HT-29 (cell line): ENCODE results near the gene HBG2. TPM values are rescaled to one million over a fixed set of nuclear protein-coding genes. Genes with fewer than 3 reads are reported as not detected.
"Not testable (repeated sequence)": the region's sequence is repeated elsewhere in the genome, so short reads cannot be mapped to it uniquely, and the experiment has no call there.

Experiments
- DNase-seq: peaks from one replicate; pipeline ENCODE4 v3.0.0-alpha.2; 2015; ENCODE audit warnings: low spot score
- total RNA-seq: library from RNA; depleted of rRNA; stranded (reverse); fragments of >200 nt; shearing (Covaris generic); gene quantifications from 2 replicates; pipeline ENCODE4 v1.2.3, GENCODE V29; 2014; rRNA removed

Gene HBG2
- not detected in 2 replicates for total RNA-seq

- not testable (repeated sequence) for DNase-seq
These were observed at the start of gene HBG2 for GRCh38 chr11:5254646-5255413. HBG2 (minus strand) TSS chr11:5254781; CDS start chr11:5254728, 53 bp downstream.

GRCh38 chr11:5304046-5304445, 49.5 kb upstream of the HBG2 start:
- DNase-seq: no peak

- DNase-seq: no peak
These were observed 49.0 kb upstream of the HBG2 start for GRCh38 chr11:5303626-5304025.

- DNase-seq: no peak
These were observed 47.3 kb upstream of the HBG2 start, which contains the start of gene OR51B4 for GRCh38 chr11:5301846-5302245. OR51B4 (minus strand) TSS chr11:5301946; CDS start chr11:5301946, 0 bp downstream.

- no peak for DNase-seq
These were observed 45.7 kb upstream of the HBG2 start for GRCh38 chr11:5300251-5300650.

GRCh38 chr11:5298451-5298850, 43.9 kb upstream of the HBG2 start:
- DNase-seq: no peak

- DNase-seq: no peak
These were observed 43.2 kb upstream of the HBG2 start for GRCh38 chr11:5297721-5298323.

GRCh38 chr11:5294342-5294995, 39.9 kb upstream of the HBG2 start:
- not testable (repeated sequence) for DNase-seq

- DNase-seq: no peak
These were observed 38.4 kb upstream of the HBG2 start for GRCh38 chr11:5293028-5293427.

GRCh38 chr11:5291207-5291838, 36.7 kb upstream of the HBG2 start:
- peak; percentile 53 for DNase-seq

GRCh38 chr11:5290106-5290505, 35.5 kb upstream of the HBG2 start:
- no peak for DNase-seq

- no peak for DNase-seq
These were observed 35.1 kb upstream of the HBG2 start for GRCh38 chr11:5289696-5290095.

GRCh38 chr11:5288906-5289550, 34.4 kb upstream of the HBG2 start:
- no peak for DNase-seq

- no peak for DNase-seq
These were observed 33.7 kb upstream of the HBG2 start for GRCh38 chr11:5288108-5288905.

GRCh38 chr11:5286901-5287300, 32.3 kb upstream of the HBG2 start:
- DNase-seq: no peak

GRCh38 chr11:5286351-5286750, 31.8 kb upstream of the HBG2 start:
- DNase-seq: no peak

GRCh38 chr11:5285703-5286340, 31.2 kb upstream of the HBG2 start:
- no peak for DNase-seq

- no peak for DNase-seq
These were observed 30.1 kb upstream of the HBG2 start for GRCh38 chr11:5284637-5285036.

- DNase-seq: no peak
These were observed 29.3 kb upstream of the HBG2 start for GRCh38 chr11:5283882-5284281.

- no peak for DNase-seq
These were observed 28.5 kb upstream of the HBG2 start for GRCh38 chr11:5283086-5283485.
